Activated CD8-positive, alpha-beta T cell treated with anti-CD3 and anti-CD28 coated beads, Interleukin-2, amount 10 ng/mL, durations not matched to agents 7 days and 5 days (primary cell): ENCODE data around the gene KLHL30. TPM values are rescaled to one million over a fixed set of nuclear protein-coding genes. Genes with fewer than 3 reads are reported as not detected.
"Not testable (repeated sequence)": the region's sequence is repeated elsewhere in the genome, so short reads cannot be mapped to it uniquely, and the experiment has no call there.

ENCODE experiments used
- ATAC-seq: fragments of 150-1000 bp; cut with Tn5 transposase; one replicate; pipeline ENCODE4 v1.10.0; 2021; ENCODE audit warnings: moderate library complexity
- CTCF ChIA-PET: fragments of 350-600 bp; sonication (Branson Sonifier 250); formaldehyde crosslinking; loops from one replicate; lab custom pipeline; 2021; ENCODE audit warnings: antibody characterized with exemption; lab: Charles Lee
- POLR2A ChIA-PET: fragments of 350-600 bp; sonication (Branson Sonifier 250); formaldehyde crosslinking; loops from one replicate; lab custom pipeline; 2021; ENCODE audit warnings: antibody characterized with exemption; lab: Charles Lee
- DNase-seq: peaks from one replicate; pipeline ENCODE4 v3.0.0-alpha.2; 2020
- H3K27ac Mint-ChIP-seq: one replicate; pipeline ENCODE4 v1.8.0; 2021; ENCODE audit warnings: mild to moderate bottlenecking, mixed read lengths
- H3K27me3 Mint-ChIP-seq: one replicate; pipeline ENCODE4 v1.8.0; 2021; ENCODE audit warnings: low read depth, mixed read lengths
- H3K36me3 Mint-ChIP-seq: one replicate; pipeline ENCODE4 v1.8.0; 2021; ENCODE audit warnings: low read depth, mixed read lengths
- H3K4me1 Mint-ChIP-seq: one replicate; pipeline ENCODE4 v1.8.0; 2021; ENCODE audit warnings: low read depth, mixed read lengths
- H3K4me3 Mint-ChIP-seq: one replicate; pipeline ENCODE4 v1.8.0; 2021; ENCODE audit warnings: mild to moderate bottlenecking, mixed read lengths
- H3K9me3 Mint-ChIP-seq: one replicate; pipeline ENCODE4 v1.8.0; 2022; ENCODE audit warnings: mixed read lengths; ENCODE audit not compliant: insufficient read depth
- total RNA-seq, 2 experiments: library from RNA; stranded (reverse); gene quantifications; one replicate each; pipeline ENCODE4 v1.2.3, GENCODE V29; 2021

Gene KLHL30
- total RNA-seq, 2 experiments from 2014 or later = not detected

- no peaks in the 10 kb centered on the region for H3K9me3 Mint-ChIP-seq
- DNase-seq (no peak), ATAC-seq (no peak)
- peaks cover 21% of the 10 kb centered on the region for H3K36me3 Mint-ChIP-seq
- CTCF ChIA-PET = no interaction called here
- H3K4me3 Mint-ChIP-seq = no peak overlapping the region
- POLR2A ChIA-PET = interaction anchor here (1.3 kb wide), 1 partner anchor 29 kb away, joined by 6 read pairs; the partner anchor contains the start of gene KLHL30
- H3K27ac Mint-ChIP-seq = peak overlapping the region; percentile 15
- H3K27me3 Mint-ChIP-seq = peaks cover 16% of the 10 kb centered on the region
- H3K4me1 Mint-ChIP-seq = no peaks in the 10 kb centered on the region
These were observed 29.3 kb downstream of the KLHL30 start for GRCh38 chr2:238167761-238168160.

DNA sequence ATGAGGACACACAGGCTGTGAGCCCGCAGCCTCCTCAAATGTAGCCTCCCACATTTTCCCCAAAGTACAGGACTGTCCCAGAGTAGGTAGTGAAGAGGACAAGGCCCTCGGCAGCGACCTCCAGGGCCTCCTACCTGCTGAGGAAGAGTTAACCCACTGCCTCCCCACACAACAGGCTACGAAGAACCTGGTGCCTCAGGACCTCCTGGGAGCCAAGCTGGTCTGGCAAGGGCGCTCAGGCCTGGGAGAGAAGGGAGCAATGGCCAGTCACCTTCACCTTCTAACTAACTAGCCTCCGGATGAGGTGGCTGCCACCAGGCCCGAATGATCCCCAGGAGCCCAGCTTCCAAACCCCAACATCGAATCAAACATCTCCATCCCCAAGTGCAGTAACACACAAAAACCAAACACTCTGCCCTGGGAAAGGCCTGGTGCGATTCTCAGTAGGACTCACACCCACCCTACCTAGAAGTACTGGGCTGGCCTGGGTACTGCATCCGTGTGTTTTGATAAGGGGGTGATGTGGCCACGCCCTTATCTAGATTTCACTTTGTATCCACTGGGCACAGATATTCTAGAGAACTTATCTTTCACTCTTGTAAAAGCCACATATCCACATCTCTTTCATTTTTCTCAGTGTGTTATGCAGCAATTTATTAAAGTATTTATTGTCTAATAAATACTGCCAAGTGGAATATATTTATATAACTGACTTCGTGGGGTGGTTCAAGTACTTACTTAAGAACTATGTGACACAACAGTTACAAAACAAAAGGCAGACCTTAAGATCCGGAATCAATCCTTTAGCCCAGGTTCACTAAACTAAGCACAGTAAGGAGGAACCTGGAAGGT lies 30.0 kb downstream of the KLHL30 start:
- ATAC-seq (no peak), DNase-seq (no peak)
- Mint-ChIP-seq H3K27me3 (peaks cover 9% of the 10 kb centered on the region), H3K9me3 (no peaks in the 10 kb centered on the region), H3K36me3 (peaks cover 26% of the 10 kb centered on the region), H3K4me3 (no peak overlapping the region), H3K4me1 (no peaks in the 10 kb centered on the region), H3K27ac (peak overlapping the region; percentile 30)
- ChIA-PET CTCF (no interaction called here), POLR2A (interaction anchor here (1.3 kb wide), 1 partner anchor 30 kb away, joined by 6 read pairs; the partner anchor contains the start of gene KLHL30)

DNA sequence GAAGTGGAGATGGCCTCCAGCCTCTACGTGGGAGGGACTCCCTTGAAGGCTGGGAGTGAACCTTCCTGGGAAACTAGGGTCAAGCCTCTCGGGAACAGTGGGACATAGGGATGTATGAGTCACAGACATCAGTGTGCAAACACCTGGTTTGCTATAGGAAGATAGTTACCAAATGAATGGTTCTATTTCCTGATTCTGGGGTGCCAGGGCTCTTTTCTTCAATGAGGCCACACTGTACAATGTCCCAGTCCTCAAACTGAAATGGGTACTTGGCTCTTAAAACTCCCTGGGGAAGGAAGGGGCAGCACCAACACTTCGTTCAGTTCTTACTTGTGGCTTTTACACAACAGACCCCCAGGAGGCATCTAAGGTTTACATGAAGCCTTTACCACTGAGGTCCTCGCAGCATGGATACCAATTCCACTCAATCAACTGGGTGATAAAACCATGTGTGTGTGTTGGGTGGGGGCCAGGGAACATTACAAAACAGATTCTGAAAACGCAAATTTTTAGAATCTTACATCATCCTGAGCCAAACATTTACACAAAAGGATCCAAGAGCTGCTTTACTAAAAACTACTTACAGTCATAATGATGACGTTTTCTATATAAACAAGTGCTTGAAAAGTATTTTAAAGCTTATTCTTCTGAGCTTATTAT lies 30.7 kb downstream of the KLHL30 start:
- no peak overlapping the region for H3K4me3 Mint-ChIP-seq
- ATAC-seq = no peak

DNA sequence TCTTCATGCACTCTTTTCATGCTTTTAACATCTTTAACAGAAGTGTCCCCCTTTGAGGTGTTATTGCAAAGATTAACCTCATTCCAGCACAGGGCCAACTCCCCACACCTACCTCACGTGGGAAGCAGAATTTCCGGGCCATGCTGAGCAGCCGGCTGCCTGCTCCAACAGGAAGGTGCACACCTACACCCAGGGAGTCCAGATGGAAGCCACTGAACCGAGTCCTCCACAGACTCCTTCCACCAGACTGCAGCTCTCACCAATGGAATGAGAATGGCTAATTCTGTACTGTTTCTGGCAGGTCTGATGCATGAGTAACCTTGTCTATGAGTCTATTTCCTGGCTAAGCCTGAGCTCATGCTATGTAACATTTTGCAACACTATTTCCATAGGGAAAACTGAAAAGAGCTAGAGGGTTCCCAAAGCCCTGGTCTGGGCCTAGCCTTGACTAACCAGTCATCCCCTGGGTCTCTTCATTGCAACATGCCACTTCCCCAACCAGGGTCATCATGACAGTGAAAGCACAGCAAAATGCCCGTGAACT lies 31.3 kb downstream of the KLHL30 start:
- CTCF ChIA-PET = interaction anchor here (0.8 to 1.3 kb wide), 2 partner anchors 9 to 94 kb away, joined by 3 to 4 read pairs; no protein-coding TSS in a partner anchor
- peaks cover 26% of the 10 kb centered on the region for H3K36me3 Mint-ChIP-seq

More for the DNA sequence above, 30.7 kb downstream of the KLHL30 start:
- peaks cover 26% of the 10 kb centered on the region for H3K36me3 Mint-ChIP-seq
- no peak for DNase-seq
- H3K9me3 Mint-ChIP-seq = no peaks in the 10 kb centered on the region
- ChIA-PET POLR2A (no interaction called here), CTCF (interaction anchor here (0.8 to 1.3 kb wide), 2 partner anchors 8 to 94 kb away, joined by 3 to 4 read pairs; no protein-coding TSS in a partner anchor)
- H3K27ac Mint-ChIP-seq = no peak overlapping the region
- no peaks in the 10 kb centered on the region for H3K4me1 Mint-ChIP-seq
- H3K27me3 Mint-ChIP-seq = peaks cover 9% of the 10 kb centered on the region

DNA sequence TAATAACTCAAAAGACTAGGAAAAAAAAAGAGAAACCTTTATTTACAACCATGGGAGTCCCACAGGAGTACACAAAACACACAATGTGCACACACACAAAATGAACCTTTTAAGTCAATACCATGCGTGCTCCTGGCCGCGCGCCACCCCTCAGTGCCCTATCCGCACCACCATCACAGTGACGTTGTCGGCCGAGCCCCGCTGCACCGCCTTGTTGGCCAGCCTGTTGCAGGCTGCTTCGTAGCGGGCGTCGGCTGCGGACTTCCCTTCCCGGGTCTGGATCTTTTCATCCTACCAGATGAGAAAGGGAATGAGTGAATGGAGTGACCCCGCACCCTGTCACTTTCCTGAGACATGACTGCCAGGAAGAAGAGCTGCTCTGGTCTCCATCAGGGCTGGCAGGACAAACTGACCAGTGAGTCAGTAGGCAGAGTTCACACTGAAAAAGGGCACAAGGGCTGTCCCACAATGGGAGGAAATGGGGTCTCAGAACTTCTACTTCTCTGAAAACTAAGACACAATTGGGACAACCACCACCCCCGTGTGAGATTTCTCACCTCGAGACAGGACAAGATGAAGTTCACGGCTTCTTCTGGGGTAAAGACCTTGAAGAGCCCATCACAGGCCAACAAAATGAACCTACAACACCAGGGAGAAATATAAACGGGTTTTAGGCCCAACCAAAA lies 32.1 kb downstream of the KLHL30 start:
- POLR2A ChIA-PET = no interaction called here
- Mint-ChIP-seq H3K4me3 (no peak overlapping the region), H3K9me3 (no peaks in the 10 kb centered on the region), H3K4me1 (no peaks in the 10 kb centered on the region), H3K27me3 (no peaks in the 10 kb centered on the region), H3K27ac (no peak overlapping the region), H3K36me3 (peaks cover 26% of the 10 kb centered on the region)
- DNase-seq (no peak), ATAC-seq (no peak)
- CTCF ChIA-PET = interaction anchor here (1.3 kb wide), 1 partner anchor 93 kb away, joined by 4 read pairs; no protein-coding TSS in a partner anchor

More for the DNA sequence above, 31.3 kb downstream of the KLHL30 start:
- no peak for DNase-seq
- Mint-ChIP-seq H3K4me1 (no peaks in the 10 kb centered on the region), H3K27me3 (peaks cover 4% of the 10 kb centered on the region), H3K27ac (no peak overlapping the region), H3K9me3 (no peaks in the 10 kb centered on the region), H3K4me3 (no peak overlapping the region)
- ATAC-seq = no peak
- POLR2A ChIA-PET = no interaction called here

DNA sequence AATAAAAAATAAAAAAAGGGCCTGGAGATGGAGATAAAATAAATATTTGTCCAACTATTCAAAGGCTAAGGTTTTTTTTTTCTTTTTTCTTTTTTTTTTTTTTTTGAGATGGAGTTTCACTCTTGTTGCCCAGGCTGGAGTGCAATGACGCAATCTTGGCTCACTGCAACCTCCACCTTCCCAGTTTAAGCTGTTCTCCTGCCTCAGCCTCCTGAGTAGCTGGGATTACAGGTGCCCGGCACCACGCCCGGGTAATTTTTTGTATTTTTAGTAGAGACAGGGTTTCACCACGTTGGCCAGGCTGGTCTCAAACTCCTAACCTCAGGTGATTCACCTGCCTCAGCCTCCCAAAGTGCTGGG lies 32.6 kb downstream of the KLHL30 start:
- POLR2A ChIA-PET, ATAC-seq, H3K4me3 Mint-ChIP-seq, H3K4me1 Mint-ChIP-seq, H3K27me3 Mint-ChIP-seq, H3K9me3 Mint-ChIP-seq, H3K27ac Mint-ChIP-seq, DNase-seq, CTCF ChIA-PET: not testable (repeated sequence)
- peaks cover 29% of the 10 kb centered on the region for H3K36me3 Mint-ChIP-seq

- no peaks in the 10 kb centered on the region for H3K9me3 Mint-ChIP-seq
- H3K36me3 Mint-ChIP-seq = peaks cover 33% of the 10 kb centered on the region
- H3K4me1 Mint-ChIP-seq = no peaks in the 10 kb centered on the region
- POLR2A ChIA-PET = no interaction called here
- DNase-seq (no peak), ATAC-seq (no peak)
- H3K27me3 Mint-ChIP-seq = no peaks in the 10 kb centered on the region
- H3K27ac Mint-ChIP-seq = no peak overlapping the region
- CTCF ChIA-PET = no interaction called here
- no peak overlapping the region for H3K4me3 Mint-ChIP-seq
These were observed 33.2 kb downstream of the KLHL30 start for GRCh38 chr2:238171575-238172187.

DNA sequence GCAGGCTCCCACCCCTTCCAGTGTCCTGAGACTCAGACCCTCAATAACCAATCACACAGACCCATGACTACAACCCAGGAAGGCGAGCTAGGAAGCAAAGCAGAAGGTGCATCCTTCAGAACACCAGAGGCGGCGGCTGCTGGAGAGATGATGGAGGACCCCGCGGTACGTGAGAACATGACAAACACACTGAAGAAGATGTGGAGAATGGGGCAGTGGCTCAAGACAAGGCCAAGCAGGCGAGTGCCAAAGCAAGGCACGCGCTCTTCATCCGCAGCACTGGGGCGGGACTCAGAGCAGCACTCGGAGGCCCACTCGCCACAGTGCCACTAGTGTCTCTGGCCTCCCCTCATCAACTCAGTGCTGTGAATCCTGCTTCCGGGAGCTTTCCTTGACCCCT lies 34.0 kb downstream of the KLHL30 start:
- H3K36me3 Mint-ChIP-seq = peaks cover 37% of the 10 kb centered on the region
- no peak for DNase-seq
- peak overlapping the region; percentile 51 for H3K27ac Mint-ChIP-seq
- no peaks in the 10 kb centered on the region for H3K4me1 Mint-ChIP-seq
- no peak overlapping the region for H3K4me3 Mint-ChIP-seq
- CTCF ChIA-PET = no interaction called here
- H3K27me3 Mint-ChIP-seq = no peaks in the 10 kb centered on the region
- no peaks in the 10 kb centered on the region for H3K9me3 Mint-ChIP-seq
- ATAC-seq = no peak
- POLR2A ChIA-PET = no interaction called here

DNA sequence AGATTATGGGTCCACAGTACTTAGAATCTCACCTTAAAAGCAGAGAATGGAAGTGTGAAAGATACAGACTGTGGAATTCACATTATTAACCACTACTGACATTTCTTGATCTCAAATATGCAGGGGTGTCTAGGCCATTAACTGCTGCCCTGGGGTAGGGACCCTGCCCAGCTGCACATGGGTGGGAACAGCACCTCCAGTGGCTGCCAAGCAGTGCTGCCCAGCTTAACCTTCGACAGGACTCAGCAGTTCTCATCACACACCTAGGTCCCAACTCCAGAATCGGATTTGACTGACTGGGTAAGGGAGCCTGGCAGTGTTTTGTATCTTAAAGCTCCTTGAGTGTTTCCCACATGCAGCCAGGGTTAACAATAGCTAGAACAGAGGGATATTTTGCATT lies 35.2 kb downstream of the KLHL30 start:
- Mint-ChIP-seq H3K9me3 (no peaks in the 10 kb centered on the region), H3K4me1 (no peaks in the 10 kb centered on the region), H3K36me3 (peaks cover 41% of the 10 kb centered on the region), H3K27me3 (no peaks in the 10 kb centered on the region), H3K4me3 (no peak overlapping the region), H3K27ac (no peak overlapping the region)
- CTCF ChIA-PET = interaction anchor here (1.0 to 1.5 kb wide), 3 partner anchors 13 to 89 kb away, joined by 3 to 4 read pairs (median 4); no protein-coding TSS in a partner anchor
- no peak for ATAC-seq
- DNase-seq = no peak
- POLR2A ChIA-PET = no interaction called here

GRCh38 chr2:238174291-238174690 lies 35.8 kb downstream of the KLHL30 start:
- CTCF ChIA-PET = interaction anchor here (1.0 to 1.5 kb wide), 3 partner anchors 12 to 89 kb away, joined by 3 to 4 read pairs (median 4); no protein-coding TSS in a partner anchor
- Mint-ChIP-seq H3K9me3 (no peaks in the 10 kb centered on the region), H3K27ac (no peak overlapping the region), H3K4me3 (no peak overlapping the region), H3K27me3 (no peaks in the 10 kb centered on the region), H3K4me1 (no peaks in the 10 kb centered on the region), H3K36me3 (peaks cover 42% of the 10 kb centered on the region)
- DNase-seq (no peak), ATAC-seq (no peak)
- POLR2A ChIA-PET = no interaction called here

DNA sequence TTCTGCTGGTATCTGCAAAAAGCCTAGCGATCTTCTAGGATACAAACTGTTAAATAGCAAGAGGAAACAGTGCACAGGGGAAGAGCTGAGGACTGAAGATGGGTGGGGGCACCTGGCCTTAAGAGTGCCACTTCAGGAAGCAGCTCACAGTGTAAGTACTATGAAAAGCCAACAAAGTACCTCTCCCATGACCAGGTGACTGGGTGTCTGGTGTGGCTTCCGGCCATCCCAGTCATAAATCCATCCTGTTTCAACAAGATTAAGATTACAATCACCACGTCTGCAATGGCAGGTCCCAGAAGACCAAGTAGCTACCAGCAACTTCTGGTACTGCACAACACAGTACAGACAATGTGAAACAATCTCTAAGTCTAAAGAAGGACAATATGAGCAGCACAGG lies 36.2 kb downstream of the KLHL30 start:
- ChIA-PET POLR2A (no interaction called here), CTCF (interaction anchor here (1.2 to 2.6 kb wide), 3 partner anchors 12 to 88 kb away, joined by 3 to 8 read pairs (median 4); no protein-coding TSS in a partner anchor)
- no peaks in the 10 kb centered on the region for H3K9me3 Mint-ChIP-seq
- H3K4me3 Mint-ChIP-seq = no peak overlapping the region
- no peaks in the 10 kb centered on the region for H3K27me3 Mint-ChIP-seq
- ATAC-seq (no peak), DNase-seq (no peak)
- H3K27ac Mint-ChIP-seq = peak overlapping the region; percentile 56
- H3K36me3 Mint-ChIP-seq = peaks cover 46% of the 10 kb centered on the region
- no peaks in the 10 kb centered on the region for H3K4me1 Mint-ChIP-seq
